GM12878 (cell line): ENCODE results near the gene HEMK1. TPM values are rescaled to one million over a fixed set of nuclear protein-coding genes. Genes with fewer than 3 reads are reported as not detected.

Source experiments
- ATAC-seq: fragments of 200-7000 bp; cut with Tn5 transposase; 3 replicates; pipeline ENCODE4 v1.9.1; 2020; ENCODE audit warnings: mild to moderate bottlenecking, moderate library complexity
- BruUV-seq: library from RNA; stranded (reverse); fragments of 400-500 nt; replicated peaks from 2 replicates; lab custom pipeline; 2021; lab: Mats Ljungman, UMichigan
- CTCF ChIA-PET: fragments of 300-600 bp; sonication (Branson Sonifier 250); formaldehyde crosslinking; extraction: SDS; loops from one replicate; lab custom pipeline; 2021; ENCODE audit warnings: inconsistent platforms; lab: Yijun Ruan, JAX
- POLR2A ChIA-PET: fragments of 350-600 bp; formaldehyde crosslinking; extraction: SDS; loops from one replicate; lab custom pipeline; 2021; ENCODE audit warnings: inconsistent platforms; lab: Charles Lee
- RAD21 ChIA-PET: fragments of 300-600 bp; sonication (Branson Sonifier 250); formaldehyde crosslinking; loops from one replicate; lab custom pipeline; 2023; ENCODE audit warnings: antibody characterized with exemption; ENCODE audit not compliant: unreplicated experiment; lab: Charles Lee
- SMC1A ChIA-PET: fragments of 300-600 bp; sonication (Branson Sonifier 250); formaldehyde crosslinking; loops from one replicate; lab custom pipeline; 2023; ENCODE audit not compliant: unreplicated experiment, uncharacterized antibody; lab: Charles Lee
- DNase-seq: peaks from one replicate; pipeline ENCODE4 v3.0.0-alpha.2; 2011; ENCODE audit warnings: low read depth, low spot score
- FAIRE-seq: peaks from 3 replicates; lab custom pipeline; 2011; peaks lifted over from hg19 to GRCh38; lab: Jason Lieb, UNC
- H2AFZ ChIP-seq: 2 replicates; pipeline ENCODE4 v1.6.0; 2011; ENCODE audit warnings: low read depth, low read length, control low read depth; ENCODE audit not compliant: control insufficient read depth
- H3K27ac ChIP-seq: 2 replicates; pipeline ENCODE4 v1.5.1; 2011; ENCODE audit warnings: control low read depth; ENCODE audit not compliant: control insufficient read depth, insufficient read depth
- H3K27me3 ChIP-seq, 2 experiments: replicated peaks in 1 of 2; 2 replicates each; pipeline versions ENCODE4 v1.6.0 to v1.6.1; 2011; ENCODE audit warnings: low read length in 1 of 2; ENCODE audit not compliant: control insufficient read depth in 2 of 2, insufficient read depth in 2 of 2
- H3K36me3 ChIP-seq, 2 experiments: 2 replicates each; pipeline ENCODE4 v1.5.1; 2011; ENCODE audit warnings: low read length in 1 of 2; ENCODE audit not compliant: control insufficient read depth in 2 of 2, insufficient read depth in 2 of 2
- H3K4me1 ChIP-seq: 2 replicates; pipeline ENCODE4 v1.6.1; 2011; ENCODE audit warnings: mild to moderate bottlenecking, low read length, moderate library complexity, mixed read lengths; ENCODE audit not compliant: control insufficient read depth, insufficient read depth
- H3K4me2 ChIP-seq: 2 replicates; pipeline ENCODE4 v1.6.0; 2011; ENCODE audit warnings: control low read depth; ENCODE audit not compliant: control insufficient read depth, insufficient read depth
- H3K4me3 ChIP-seq: fragments of 200-600 bp; sonication (generic); 2 replicates; pipeline ENCODE4 v1.5.1; 2016
- H3K79me2 ChIP-seq: 2 replicates; pipeline ENCODE4 v1.6.0; 2011; ENCODE audit warnings: low read length; ENCODE audit not compliant: control insufficient read depth, insufficient read depth
- H3K9ac ChIP-seq: 2 replicates; pipeline ENCODE4 v1.8.0; 2011; ENCODE audit warnings: low read length, control low read depth, mixed read lengths; ENCODE audit not compliant: control insufficient read depth, insufficient read depth
- H3K9me3 ChIP-seq: replicated peaks from 3 replicates; pipeline ENCODE4 v1.5.1; 2011; ENCODE audit warnings: mild to moderate bottlenecking, low read length; ENCODE audit not compliant: control insufficient read depth, insufficient read depth
- H4K20me1 ChIP-seq: 2 replicates; pipeline ENCODE4 v1.6.0; 2011; ENCODE audit not compliant: control insufficient read depth, insufficient read depth
- MXI1 ChIP-seq: fragments of 150-350 bp; IDR thresholded peaks from 2 replicates; pipeline ENCODE4 v1.6.1; 2011; ENCODE audit warnings: low read depth, mild to moderate bottlenecking, inconsistent platforms, low read length, improper control_type of control experiment
- MYB ChIP-seq: fragments of 150-350 bp; IDR thresholded peaks from 2 replicates; pipeline ENCODE4 v1.6.1; 2014; ENCODE audit warnings: mild to moderate bottlenecking, low read depth, low read length, borderline replicate concordance
- RELA ChIP-seq: fragments of 450-650 bp; IDR thresholded peaks from 2 replicates; pipeline ENCODE4 v1.8.0; 2014; ENCODE audit warnings: borderline replicate concordance; ENCODE audit not compliant: partially characterized antibody
- SPI1 ChIP-seq: IDR thresholded peaks from 2 replicates; pipeline ENCODE4 v1.6.1; 2011; ENCODE audit warnings: low read depth, mild to moderate bottlenecking, low read length, moderate library complexity, borderline replicate concordance; ENCODE audit not compliant: insufficient read depth
- SRF ChIP-seq, 2 experiments: IDR thresholded peaks; 2 replicates each; pipeline ENCODE4 v1.6.1; 2011; ENCODE audit warnings: low read depth in 2 of 2, low read length in 2 of 2, mild to moderate bottlenecking in 1 of 2, moderate library complexity in 1 of 2
- TCF12 ChIP-seq: IDR thresholded peaks from 2 replicates; pipeline ENCODE4 v1.6.1; 2011; ENCODE audit warnings: low read depth, mild to moderate bottlenecking, low read length
- ZBTB40 ChIP-seq: fragments of 450-650 bp; IDR thresholded peaks from 2 replicates; pipeline ENCODE4 v1.6.1; 2016; ENCODE audit warnings: mild to moderate bottlenecking, moderate library complexity, borderline replicate concordance
- WGBS: methylation state at CpG from one replicate; pipeline ENCODE4 v1.1.6; 2016; ENCODE audit warnings: low lambda C conversion rate; ENCODE audit not compliant: insufficient replicate concordance, insufficient coverage; ENCODE audit errors: missing lambda C conversion rate; 5-methylcytosine and 5-hydroxymethylcytosine counted together
- in situ Hi-C: fragments of 300-500 bp; cut with MboI; formaldehyde crosslinking; loops from 9 replicates; pipeline ENCODE4 v1.14.3; 2018; ENCODE audit warnings: mixed read lengths
- intact Hi-C: fragments of 100-400 bp; cut with micrococcal nuclease; formaldehyde crosslinking; loops from one replicate; pipeline ENCODE4 v1.14.2; 2022; ENCODE audit not compliant: unreplicated experiment
- polyA plus RNA-seq, 11 experiments: library from polyadenylated mRNA; depleted of rRNA in 4 of 11; unstranded in 6 of 11; stranded (reverse) in 5 of 11; fragments of >200 nt; fragmentation: Nextera tagmentation in 4 of 11; fragmentation: Illumina TruSeq in 1 of 11; extraction: Ambion mirVana in 4 of 11; extraction: Trizol in 1 of 11; gene quantifications; 1 replicate in 1 of 11; 2 replicates in 10 of 11; pipeline versions ENCODE4 v1.2.1 to v1.2.3, GENCODE V29; 2011 to 2016; ENCODE audit warnings: inconsistent platforms in 2 of 11, missing spikeins in 2 of 11, low read depth in 1 of 11
- total RNA-seq, 4 experiments: library from RNA; depleted of rRNA in 3 of 4; stranded (reverse); fragments of >200 nt in 3 of 4; fragmentation: Illumina TruSeq in 1 of 4; extraction: Trizol in 1 of 4; gene quantifications; 2 replicates each; pipeline versions ENCODE4 v1.2.1 to v1.2.3, GENCODE V29; 2013 to 2021
- TF ChIP-seq, protein P1 (sequence below): fragments of 150-350 bp; IDR thresholded peaks from 2 replicates; pipeline ENCODE4 v1.6.1; 2014; ENCODE audit warnings: mild to moderate bottlenecking, low read depth, low read length

The HEMK1 gene
- total and polyA plus RNA-seq, 10 of the 15 experiments (the other 5 are each of a cell fraction or from before 2014, with no cell fraction given): 2.8 to 19.0 (median 12.0) TPM

GRCh38 chr3:50633230-50633790 is 64.0 kb downstream of the HEMK1 start:
- Histone ChIP-seq H3K9ac (no peak overlapping the region), H3K9me3 (no peaks in the 10 kb centered on the region), H3K27ac (no peak overlapping the region), H3K4me2 (no peak overlapping the region), H3K36me3 (peaks cover 0 to 4% of the 10 kb centered on the region in 2 experiments; a peak in 1 of 4 replicates), H2AFZ (no peak overlapping the region), H4K20me1 (no peaks in the 10 kb centered on the region), H3K79me2 (no peaks in the 10 kb centered on the region), H3K4me3 (no peak overlapping the region), H3K27me3 (no peaks in the 10 kb centered on the region), H3K4me1 (peaks cover 10% of the 10 kb centered on the region)
- ATAC-seq (no peak), FAIRE-seq (no peak), DNase-seq (no peak)
- ChIA-PET POLR2A (no interaction called here), CTCF (interaction anchor here (1.2 to 2.6 kb wide), 5 partner anchors 10 to 19 kb away, joined by 3 to 13 read pairs (median 6); partner anchors contain the start of gene MAPKAPK3), RAD21 (interaction anchor here (0.9 to 2.9 kb wide), 3 partner anchors 13 to 19 kb away, joined by 3 to 14 read pairs (median 4); partner anchors contain the start of gene MAPKAPK3), SMC1A (interaction anchor here (2.0 to 5.7 kb wide), 2 partner anchors 18 to 19 kb away, joined by 4 to 26 read pairs; partner anchors contain the start of gene MAPKAPK3)
- intact Hi-C loops: no loop called here
- no peak for TF ChIP-seq MXI1
- no TSS peak for BruUV-seq
- in situ Hi-C loops: no loop called here
- 53% methylated on average over 5 of the region's 5 CpGs for WGBS

- no peak overlapping the region for H2AFZ ChIP-seq
- no peak overlapping the region for H3K4me2 ChIP-seq
- H3K9ac ChIP-seq: no peak overlapping the region
- H3K4me1 ChIP-seq: peaks cover 4% of the 10 kb centered on the region
- DNase-seq (no peak), FAIRE-seq (no peak), ATAC-seq (no peak)
- BruUV-seq: no TSS peak
- H3K9me3 ChIP-seq: no peaks in the 10 kb centered on the region
- ChIA-PET CTCF (interaction anchor here (1.5 to 1.9 kb wide), 3 partner anchors 11 to 19 kb away, joined by 3 to 7 read pairs (median 6); no protein-coding TSS in a partner anchor), POLR2A (interaction anchor here (1.1 kb wide), 1 partner anchor 11 kb away, joined by 3 read pairs; no protein-coding TSS in a partner anchor), RAD21 (no interaction called here), SMC1A (no interaction called here)
- no peaks in the 10 kb centered on the region for H3K79me2 ChIP-seq
- H4K20me1 ChIP-seq: no peaks in the 10 kb centered on the region
- no peak overlapping the region for H3K27ac ChIP-seq
- H3K36me3 ChIP-seq: peaks cover 0 to 4% of the 10 kb centered on the region in 2 experiments; a peak in 1 of 4 replicates
- H3K27me3 ChIP-seq: no peaks in the 10 kb centered on the region
- intact Hi-C loops: no loop called here
- in situ Hi-C loops: no loop called here
- no peak overlapping the region for H3K4me3 ChIP-seq
- no peak for TF ChIP-seq MYB
- no peak for TF ChIP-seq RELA
- TF ChIP-seq, protein P1, sequence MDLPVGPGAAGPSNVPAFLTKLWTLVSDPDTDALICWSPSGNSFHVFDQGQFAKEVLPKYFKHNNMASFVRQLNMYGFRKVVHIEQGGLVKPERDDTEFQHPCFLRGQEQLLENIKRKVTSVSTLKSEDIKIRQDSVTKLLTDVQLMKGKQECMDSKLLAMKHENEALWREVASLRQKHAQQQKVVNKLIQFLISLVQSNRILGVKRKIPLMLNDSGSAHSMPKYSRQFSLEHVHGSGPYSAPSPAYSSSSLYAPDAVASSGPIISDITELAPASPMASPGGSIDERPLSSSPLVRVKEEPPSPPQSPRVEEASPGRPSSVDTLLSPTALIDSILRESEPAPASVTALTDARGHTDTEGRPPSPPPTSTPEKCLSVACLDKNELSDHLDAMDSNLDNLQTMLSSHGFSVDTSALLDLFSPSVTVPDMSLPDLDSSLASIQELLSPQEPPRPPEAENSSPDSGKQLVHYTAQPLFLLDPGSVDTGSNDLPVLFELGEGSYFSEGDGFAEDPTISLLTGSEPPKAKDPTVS: no peak
- no peak for TF ChIP-seq SPI1
- TF ChIP-seq TCF12: no peak
- no peak for TF ChIP-seq SRF (IDR thresholded peaks at IDR 0.05; ENCODE audit: low read depth in 2 of 2, low read length in 2 of 2)
- TF ChIP-seq ZBTB40: no peak
Observed at GRCh38 chr3:50635066-50635465, 65.7 kb downstream of the HEMK1 start.
